Suprapubic skin (tissue), 3 donors: ENCODE data around the gene CFAP410.

Source experiments
- CTCF ChIP-seq, 2 donors: fragments of 200-600 bp in 1 of 2; fragments of 450-650 bp in 1 of 2; sonication (generic) in 1 of 2; IDR thresholded peaks; one replicate each; pipeline ENCODE4 v1.5.1; 2016 to 2019; ENCODE audit warnings: antibody characterized with exemption in 2 of 2, mild to moderate bottlenecking in 1 of 2, moderate library complexity in 1 of 2
- EP300 ChIP-seq: sonication (generic); formaldehyde crosslinking; IDR thresholded peaks from one replicate; pipeline ENCODE4 v1.6.1; 2017; ENCODE audit warnings: antibody characterized with exemption

GRCh38 chr21:44344541-44345183, 5.5 kb upstream of the CFAP410 start:
- TF ChIP-seq CTCF (IDR thresholded peaks at IDR 0.05) (no peak), EP300 (no peak)
